Measurements from ENCODE around the gene NR6A1.

Gene NR6A1

GRCh38 chr9:124471761-124472160 is 299.4 kb downstream of the NR6A1 start:
- Histone ChIP-seq H3K27me3 (replicated peaks; ENCODE audit: control insufficient read depth, insufficient read depth, low read length) (no peaks in the 10 kb centered on the region; the same call in none of the 2 replicates), H3K4me3 (replicated peaks; ENCODE audit: low read depth, low read length) (no peak overlapping the region), H3K36me3 (ENCODE audit: control insufficient read depth, insufficient read depth, low read length) (no peaks in the 10 kb centered on the region)
- TF ChIP-seq CTCF (IDR thresholded peaks at IDR 0.05; ENCODE audit: insufficient read depth, low read length, poor library complexity, severe bottlenecking), result no peak
- no peak for DNase-seq (ENCODE audit: extremely low read depth, insufficient read length)

- no peaks in the 10 kb centered on the region for H3K36me3 ChIP-seq (ENCODE audit: control insufficient read depth, insufficient read depth, low read length)
- TF ChIP-seq CTCF (IDR thresholded peaks at IDR 0.05; ENCODE audit: insufficient read depth, low read length, poor library complexity, severe bottlenecking), result no peak
- no peaks in the 10 kb centered on the region; the same call in 1 of the 2 replicates for H3K27me3 ChIP-seq (replicated peaks; ENCODE audit: control insufficient read depth, insufficient read depth, low read length)
- no peak overlapping the region for H3K4me3 ChIP-seq (replicated peaks; ENCODE audit: low read depth, low read length)
- no peak for DNase-seq (ENCODE audit: extremely low read depth, insufficient read length)
Observed at GRCh38 chr9:124470726-124471125, 300.4 kb downstream of the NR6A1 start.

- no peak for TF ChIP-seq CTCF (IDR thresholded peaks at IDR 0.05; ENCODE audit: insufficient read depth, low read length, poor library complexity, severe bottlenecking)
- H3K36me3 ChIP-seq (ENCODE audit: control insufficient read depth, insufficient read depth, low read length), result no peaks in the 10 kb centered on the region
- H3K4me3 ChIP-seq (replicated peaks; ENCODE audit: low read depth, low read length), result no peak overlapping the region
- H3K27me3 ChIP-seq (replicated peaks; ENCODE audit: control insufficient read depth, insufficient read depth, low read length), result no peaks in the 10 kb centered on the region; the same call in 1 of the 2 replicates
- DNase-seq (ENCODE audit: extremely low read depth, insufficient read length), result no peak
Observed at GRCh38 chr9:124470306-124470705, 300.8 kb downstream of the NR6A1 start.

GRCh38 chr9:124469011-124469832 is 301.9 kb downstream of the NR6A1 start:
- H3K4me3 ChIP-seq (replicated peaks; ENCODE audit: low read depth, low read length), result no peak overlapping the region
- DNase-seq (ENCODE audit: extremely low read depth, insufficient read length), result no peak
- no peaks in the 10 kb centered on the region; the same call in 1 of the 2 replicates for H3K27me3 ChIP-seq (replicated peaks; ENCODE audit: control insufficient read depth, insufficient read depth, low read length)
- no peaks in the 10 kb centered on the region for H3K36me3 ChIP-seq (ENCODE audit: control insufficient read depth, insufficient read depth, low read length)
- TF ChIP-seq CTCF (IDR thresholded peaks at IDR 0.05; ENCODE audit: insufficient read depth, low read length, poor library complexity, severe bottlenecking), result no peak

GRCh38 chr9:124468061-124468740 is 302.9 kb downstream of the NR6A1 start:
- no peak for TF ChIP-seq CTCF (IDR thresholded peaks at IDR 0.05; ENCODE audit: insufficient read depth, low read length, poor library complexity, severe bottlenecking)
- DNase-seq (ENCODE audit: extremely low read depth, insufficient read length), result no peak
- H3K36me3 ChIP-seq (ENCODE audit: control insufficient read depth, insufficient read depth, low read length), result no peaks in the 10 kb centered on the region
- no peak overlapping the region for H3K4me3 ChIP-seq (replicated peaks; ENCODE audit: low read depth, low read length)
- no peaks in the 10 kb centered on the region; the same call in 1 of the 2 replicates for H3K27me3 ChIP-seq (replicated peaks; ENCODE audit: control insufficient read depth, insufficient read depth, low read length)
